ENCODE measurements around the gene CAMTA1.

Gene CAMTA1

DNA sequence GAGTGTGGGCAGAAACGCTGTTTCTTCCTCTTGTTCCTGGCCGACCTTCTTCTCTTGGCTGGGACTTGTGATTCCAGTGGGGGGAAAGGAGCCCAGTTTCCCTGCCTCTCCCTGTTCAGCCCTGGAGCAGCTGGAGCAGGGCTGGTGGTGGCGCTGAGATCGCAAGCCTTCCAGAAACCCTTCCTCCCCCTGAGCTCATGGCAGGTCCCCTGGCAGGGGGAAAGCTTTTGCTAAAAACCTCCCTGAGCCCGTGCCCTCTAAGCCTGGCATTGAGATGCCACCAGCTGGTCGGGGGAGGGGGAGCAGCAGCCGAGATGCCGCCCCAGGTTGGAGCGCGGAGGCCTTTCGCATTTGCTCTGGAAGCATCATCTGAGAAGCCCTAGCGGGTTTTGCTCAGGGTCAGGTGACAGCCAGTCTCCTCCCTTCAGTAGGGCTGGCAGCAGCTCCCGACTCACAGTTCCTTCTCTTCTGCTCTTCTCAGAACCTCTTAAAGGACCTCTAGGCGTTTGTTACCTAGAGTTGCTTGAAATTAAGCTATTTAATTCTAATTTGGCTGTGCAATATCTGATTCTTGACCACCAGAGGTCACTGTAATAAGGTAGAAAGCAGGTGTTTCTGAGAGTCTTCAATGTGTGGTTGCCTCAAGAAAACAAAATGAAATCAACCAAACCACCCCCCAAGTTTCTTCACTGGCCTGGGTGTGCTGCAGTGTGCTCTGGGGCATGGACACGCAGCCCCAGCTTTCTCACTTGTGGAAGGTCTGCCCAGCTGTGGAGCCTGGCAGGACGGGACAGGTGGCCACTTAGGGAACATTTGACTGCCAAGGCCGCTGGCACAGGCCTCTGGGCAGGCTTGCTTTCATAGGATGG, 257.3 kb downstream of the CAMTA1 start:
- H3K9me3 Mint-ChIP-seq = no peaks in the 10 kb centered on the region
- ATAC-seq = peak; percentile 9

DNA sequence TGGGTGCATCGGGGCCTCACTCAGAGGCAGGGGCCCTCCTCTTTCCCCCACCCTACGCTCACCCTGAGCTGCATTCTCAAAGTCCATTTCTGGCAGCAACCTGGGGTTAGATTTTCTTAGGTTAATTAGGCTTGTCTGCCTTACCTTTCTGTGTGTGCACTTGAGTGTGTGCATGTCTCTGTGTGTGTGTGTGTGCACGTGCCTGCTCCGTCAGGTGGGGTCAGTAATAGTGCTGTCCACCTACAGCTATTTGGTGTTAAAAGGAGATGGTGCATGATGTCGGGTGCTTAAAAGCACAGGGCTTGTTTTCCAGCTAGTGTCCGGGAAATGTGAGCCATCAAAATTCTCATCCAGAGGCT, 257.9 kb downstream of the CAMTA1 start:
- ATAC-seq = no peak
- H3K36me3 Mint-ChIP-seq = no peaks in the 10 kb centered on the region
- H3K27ac Mint-ChIP-seq = no peak overlapping the region
- no peak overlapping the region for H3K4me3 Mint-ChIP-seq
- no peaks in the 10 kb centered on the region for H3K9me3 Mint-ChIP-seq
- peaks cover 63% of the 10 kb centered on the region for H3K27me3 Mint-ChIP-seq
- H3K4me1 Mint-ChIP-seq = no peaks in the 10 kb centered on the region

More for the DNA sequence above, 257.3 kb downstream of the CAMTA1 start:
- H3K36me3 Mint-ChIP-seq = no peaks in the 10 kb centered on the region
- peaks cover 57% of the 10 kb centered on the region for H3K27me3 Mint-ChIP-seq
- no peak overlapping the region for H3K4me3 Mint-ChIP-seq
- H3K4me1 Mint-ChIP-seq = no peaks in the 10 kb centered on the region
- no peak overlapping the region for H3K27ac Mint-ChIP-seq

DNA sequence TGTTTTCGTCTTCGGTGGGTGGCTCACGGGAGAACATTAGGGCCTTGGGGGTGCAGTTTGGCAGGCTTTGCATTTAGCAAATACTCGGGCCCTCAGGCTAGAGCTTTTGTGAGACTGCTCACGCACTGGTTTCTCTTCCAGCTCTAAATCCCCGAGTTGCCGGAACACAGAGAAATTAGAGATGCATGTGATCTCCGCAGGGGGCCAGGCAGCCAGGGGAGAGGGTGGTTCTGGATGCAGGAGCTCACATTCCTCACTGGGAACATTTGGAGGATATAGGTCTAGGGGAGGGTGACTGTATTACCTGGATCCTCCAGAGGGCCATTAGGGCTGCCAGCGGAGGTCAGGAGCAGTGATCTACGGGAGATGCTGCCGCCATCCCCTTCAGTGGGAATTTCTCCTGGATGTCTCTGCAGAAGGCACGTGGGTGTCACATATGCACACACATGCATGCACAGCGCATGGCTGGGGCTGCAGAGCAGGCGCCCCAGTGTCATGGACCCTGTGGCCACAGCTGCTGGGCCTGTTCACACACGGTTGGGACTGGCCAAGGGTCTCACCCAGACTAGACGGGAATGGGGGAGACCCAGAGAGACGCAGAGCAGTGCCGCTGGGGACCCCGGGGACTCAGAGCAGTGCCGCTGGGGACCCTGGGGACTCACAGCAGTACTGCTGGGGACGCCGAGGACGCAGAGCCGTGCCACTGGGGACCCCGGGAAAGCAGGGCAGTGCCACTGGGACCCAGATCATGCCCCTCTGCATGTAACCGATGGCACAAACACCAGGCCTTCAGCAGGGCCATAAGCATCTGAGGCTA, 258.7 kb downstream of the CAMTA1 start:
- no peaks in the 10 kb centered on the region for H3K9me3 Mint-ChIP-seq
- H3K4me3 Mint-ChIP-seq = no peak overlapping the region
- no peak for ATAC-seq

DNA sequence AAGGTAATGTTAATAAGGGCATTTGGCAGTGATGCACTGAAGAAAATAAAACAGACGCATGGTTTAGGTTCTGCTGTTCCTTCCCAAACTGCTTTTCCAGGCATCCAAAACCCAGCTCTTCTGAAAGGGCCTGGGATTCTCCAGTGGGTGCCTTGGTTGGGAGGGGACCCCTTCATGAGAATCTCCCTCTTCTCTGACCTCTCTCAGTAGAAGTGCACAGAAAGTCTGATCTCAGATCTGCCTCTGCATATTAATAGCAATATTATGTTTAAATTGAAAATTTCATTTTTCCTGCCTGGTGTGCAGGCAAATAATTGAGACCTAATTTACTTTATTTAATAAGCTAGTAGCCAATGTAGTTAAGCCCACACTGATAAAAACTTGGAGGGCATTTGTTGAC, 260.6 kb downstream of the CAMTA1 start:
- no peak overlapping the region for H3K4me3 Mint-ChIP-seq
- no peak overlapping the region for H3K27ac Mint-ChIP-seq
- H3K9me3 Mint-ChIP-seq = no peaks in the 10 kb centered on the region
- H3K27me3 Mint-ChIP-seq = peaks cover 67% of the 10 kb centered on the region
- no peaks in the 10 kb centered on the region for H3K36me3 Mint-ChIP-seq
- H3K4me1 Mint-ChIP-seq = no peaks in the 10 kb centered on the region
- ATAC-seq = no peak

More for the DNA sequence above, 258.7 kb downstream of the CAMTA1 start:
- Mint-ChIP-seq H3K4me1 (no peaks in the 10 kb centered on the region), H3K36me3 (no peaks in the 10 kb centered on the region), H3K27me3 (peaks cover 66% of the 10 kb centered on the region), H3K27ac (no peak overlapping the region)

DNA sequence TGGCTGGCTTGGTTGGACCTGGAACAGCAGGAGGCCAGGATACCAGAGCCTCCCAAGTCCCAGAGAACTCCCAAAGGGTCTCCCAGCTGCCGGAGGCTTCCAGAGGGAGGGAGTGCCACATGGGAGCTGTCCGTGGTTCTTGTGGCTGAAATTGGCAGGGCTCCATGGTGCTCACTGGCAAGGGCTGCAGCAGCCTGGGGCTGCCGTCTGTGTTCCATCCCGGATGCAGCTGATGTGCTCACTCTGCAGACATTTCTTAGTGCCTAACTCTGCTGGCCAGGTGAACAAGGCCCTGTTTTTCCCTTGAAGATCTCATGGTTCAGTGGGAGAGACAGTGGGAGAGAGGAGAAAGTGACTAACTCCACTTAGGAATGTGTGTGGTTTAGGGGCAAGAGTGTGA, 261.1 kb downstream of the CAMTA1 start:
- H3K9me3 Mint-ChIP-seq = no peaks in the 10 kb centered on the region
- ATAC-seq = no peak
- no peaks in the 10 kb centered on the region for H3K36me3 Mint-ChIP-seq
- H3K27ac Mint-ChIP-seq = no peak overlapping the region
- H3K27me3 Mint-ChIP-seq = peaks cover 64% of the 10 kb centered on the region
- H3K4me1 Mint-ChIP-seq = no peaks in the 10 kb centered on the region
- no peak overlapping the region for H3K4me3 Mint-ChIP-seq

DNA sequence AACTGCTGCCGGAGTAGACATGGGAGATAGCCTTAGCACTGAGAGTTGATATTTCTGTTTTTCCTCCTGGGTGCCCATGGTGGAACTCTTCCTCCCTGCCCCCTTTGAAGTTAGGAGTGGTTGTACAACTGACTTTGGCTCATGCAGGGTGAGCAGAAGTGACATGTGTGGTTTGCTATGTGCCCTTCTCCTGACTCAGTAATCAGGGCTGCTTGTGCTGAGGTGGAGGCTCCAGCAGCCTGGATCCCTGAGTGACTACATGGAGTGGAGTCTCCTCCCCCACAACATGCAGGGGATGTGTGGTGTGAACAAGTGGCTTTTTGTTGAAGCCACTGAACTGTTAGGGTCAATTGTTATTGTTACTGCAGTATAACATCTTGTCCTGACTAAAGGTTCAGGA, 261.6 kb downstream of the CAMTA1 start:
- Mint-ChIP-seq H3K36me3 (no peaks in the 10 kb centered on the region), H3K27ac (no peak overlapping the region), H3K4me3 (no peak overlapping the region), H3K9me3 (no peaks in the 10 kb centered on the region), H3K4me1 (no peaks in the 10 kb centered on the region), H3K27me3 (peaks cover 58% of the 10 kb centered on the region)
- no peak for ATAC-seq

DNA sequence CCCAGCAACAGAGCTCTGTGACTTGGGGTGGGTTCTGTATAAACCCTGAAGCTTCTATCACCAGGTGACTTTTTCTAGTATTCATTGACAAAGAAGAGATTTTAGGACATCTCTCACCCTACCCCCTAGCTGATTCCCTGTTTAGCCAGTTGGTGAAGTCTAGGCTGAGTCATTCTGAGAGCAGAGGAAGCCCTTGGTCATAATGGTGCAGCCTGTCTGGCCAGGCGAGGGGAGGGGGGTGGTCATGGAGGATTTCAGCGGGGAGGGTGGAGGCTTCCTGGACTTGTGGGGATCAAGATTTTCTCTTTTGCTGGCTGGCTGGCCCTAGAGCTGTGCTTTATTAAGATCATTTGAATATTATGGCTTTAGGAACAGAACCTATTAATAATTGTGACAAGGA, 262.6 kb downstream of the CAMTA1 start:
- H3K4me1 Mint-ChIP-seq = no peaks in the 10 kb centered on the region
- H3K9me3 Mint-ChIP-seq = no peaks in the 10 kb centered on the region
- H3K27me3 Mint-ChIP-seq = peaks cover 59% of the 10 kb centered on the region
- no peak for ATAC-seq
- H3K27ac Mint-ChIP-seq = no peak overlapping the region
- H3K36me3 Mint-ChIP-seq = no peaks in the 10 kb centered on the region
- H3K4me3 Mint-ChIP-seq = no peak overlapping the region

DNA sequence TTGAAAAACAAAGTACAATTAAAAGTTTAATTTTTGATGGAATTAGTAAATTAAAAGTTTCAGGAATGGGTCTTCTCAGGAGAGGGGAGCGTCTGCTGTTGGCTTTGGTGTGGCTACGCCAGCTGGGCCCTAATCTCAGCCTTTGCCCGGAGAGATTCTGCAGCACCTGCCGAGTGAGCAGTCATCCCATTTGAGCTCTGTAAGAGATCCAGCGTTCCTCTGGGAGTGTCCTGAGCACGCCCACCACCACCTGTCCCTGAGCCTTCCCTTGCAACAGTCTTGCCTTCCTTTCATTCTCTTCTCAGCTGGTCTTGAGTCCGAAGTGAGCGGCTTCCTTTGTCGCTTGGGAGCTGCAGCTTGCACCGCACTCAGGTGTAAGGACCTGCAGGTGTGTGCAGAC, 263.1 kb downstream of the CAMTA1 start:
- Mint-ChIP-seq H3K9me3 (no peaks in the 10 kb centered on the region), H3K36me3 (no peaks in the 10 kb centered on the region), H3K4me1 (no peaks in the 10 kb centered on the region), H3K4me3 (no peak overlapping the region), H3K27ac (no peak overlapping the region), H3K27me3 (peaks cover 59% of the 10 kb centered on the region)
- ATAC-seq = no peak

DNA sequence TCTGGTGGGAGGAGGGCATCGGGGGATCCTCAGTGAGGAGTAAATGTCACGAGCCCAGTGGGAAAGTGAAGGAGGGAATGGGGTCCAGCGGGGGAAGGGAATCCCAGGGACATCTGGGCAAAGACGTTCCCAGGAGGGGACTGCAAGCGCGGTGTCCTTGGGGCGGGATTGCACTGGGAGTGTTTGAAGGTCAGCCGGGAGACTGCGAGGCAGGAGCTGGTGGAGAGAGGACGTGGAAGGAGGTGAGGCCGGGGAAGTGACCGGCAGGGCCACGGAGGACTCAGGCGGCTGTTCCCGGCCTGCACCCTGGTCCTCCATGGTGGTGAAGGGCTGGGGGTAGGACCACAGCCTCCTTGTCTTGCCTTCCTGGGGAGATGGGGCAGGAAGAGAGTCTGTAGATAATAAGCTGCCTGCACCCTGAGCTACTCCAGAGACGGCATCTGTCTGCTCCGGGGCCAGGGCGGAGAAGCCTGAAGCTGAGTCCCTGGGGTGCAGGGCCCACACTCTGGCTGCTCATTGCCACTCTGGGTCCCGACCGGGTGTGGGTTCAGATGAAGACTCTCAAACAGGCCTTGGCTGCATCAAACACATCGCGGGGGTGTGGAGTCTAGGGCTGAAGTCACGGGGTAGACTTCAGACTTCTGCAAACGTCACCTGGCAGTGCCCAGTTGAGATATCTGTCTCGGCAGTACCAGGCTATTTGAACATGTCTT, 264.8 kb downstream of the CAMTA1 start:
- peaks cover 56% of the 10 kb centered on the region for H3K27me3 Mint-ChIP-seq
- no peak overlapping the region for H3K27ac Mint-ChIP-seq

DNA sequence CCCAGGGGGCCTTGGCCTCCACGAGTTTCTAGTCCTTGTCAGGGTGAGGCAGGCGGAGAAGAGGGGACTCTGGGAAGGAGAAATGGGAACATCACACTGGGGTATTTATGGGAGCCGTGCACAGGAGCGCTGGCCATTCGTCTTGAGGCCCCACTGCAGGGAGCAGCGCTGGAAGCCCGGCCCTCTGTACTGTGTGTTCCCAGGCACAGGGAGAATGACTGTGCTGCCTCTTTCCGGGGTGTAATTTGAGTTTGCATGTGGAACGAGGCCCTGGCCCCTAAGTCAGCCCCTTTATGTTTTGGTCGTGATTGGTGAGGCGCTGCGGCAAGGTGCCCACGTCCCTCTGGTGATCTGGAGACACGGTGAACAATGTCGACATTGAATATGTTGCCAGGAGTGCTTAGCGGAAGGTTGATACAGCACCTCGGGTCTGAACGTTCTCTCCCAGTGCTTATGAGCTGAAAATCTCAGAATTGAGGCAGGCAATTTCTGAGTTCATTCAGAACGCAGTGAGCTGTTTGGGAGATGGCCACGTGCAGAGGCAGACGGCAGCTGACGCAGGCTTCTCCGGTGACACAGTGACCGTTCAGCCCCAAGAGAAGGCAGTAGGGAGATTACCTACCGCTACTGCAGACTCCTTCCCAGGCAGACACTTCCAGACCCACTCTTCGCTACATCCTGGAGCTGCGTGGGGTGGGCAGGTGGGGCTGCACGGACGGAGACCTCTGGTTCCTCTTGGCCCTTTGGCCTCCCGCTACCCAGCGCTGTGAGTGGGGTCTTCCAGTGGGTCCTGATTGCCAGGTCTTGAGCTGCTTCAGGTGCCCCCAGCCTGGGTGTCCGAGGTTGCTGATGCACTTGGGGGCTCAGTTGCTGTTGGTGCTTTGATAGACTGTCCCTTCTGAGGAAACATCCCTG, 265.8 kb downstream of the CAMTA1 start:
- Mint-ChIP-seq H3K27me3 (peaks cover 52% of the 10 kb centered on the region), H3K4me1 (no peaks in the 10 kb centered on the region), H3K9me3 (peaks cover 3% of the 10 kb centered on the region), H3K27ac (no peak overlapping the region), H3K4me3 (no peak overlapping the region), H3K36me3 (no peaks in the 10 kb centered on the region)
- no peak for ATAC-seq

More for the DNA sequence above, 264.8 kb downstream of the CAMTA1 start:
- no peak for ATAC-seq
- Mint-ChIP-seq H3K9me3 (peaks cover 3% of the 10 kb centered on the region), H3K4me1 (no peaks in the 10 kb centered on the region), H3K4me3 (no peak overlapping the region), H3K36me3 (no peaks in the 10 kb centered on the region)

DNA sequence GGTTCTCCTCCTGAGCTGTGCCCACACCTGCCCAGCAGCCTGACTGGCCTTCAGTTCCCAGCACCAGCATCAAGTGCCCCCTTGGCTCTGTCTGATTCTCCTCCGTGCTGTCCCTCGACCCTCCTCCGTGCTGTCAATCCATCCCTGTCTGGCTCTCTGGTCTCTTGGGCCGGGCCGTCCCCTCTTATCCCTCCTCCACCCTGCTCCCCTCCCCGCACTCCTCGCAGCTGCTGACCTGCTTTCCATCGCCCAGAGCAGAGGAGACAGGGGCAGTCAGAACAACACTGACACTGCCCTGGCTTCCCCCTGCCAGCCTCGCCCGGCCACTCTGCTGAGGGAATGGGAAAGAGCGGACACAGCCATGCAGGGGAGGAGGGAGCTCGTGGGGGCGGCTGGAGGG, 267.4 kb downstream of the CAMTA1 start:
- ATAC-seq = no peak
- no peak overlapping the region for H3K27ac Mint-ChIP-seq
- H3K27me3 Mint-ChIP-seq = peaks cover 58% of the 10 kb centered on the region
- H3K4me3 Mint-ChIP-seq = no peak overlapping the region
- H3K9me3 Mint-ChIP-seq = peaks cover 3% of the 10 kb centered on the region
- H3K4me1 Mint-ChIP-seq = no peaks in the 10 kb centered on the region
- H3K36me3 Mint-ChIP-seq = no peaks in the 10 kb centered on the region

DNA sequence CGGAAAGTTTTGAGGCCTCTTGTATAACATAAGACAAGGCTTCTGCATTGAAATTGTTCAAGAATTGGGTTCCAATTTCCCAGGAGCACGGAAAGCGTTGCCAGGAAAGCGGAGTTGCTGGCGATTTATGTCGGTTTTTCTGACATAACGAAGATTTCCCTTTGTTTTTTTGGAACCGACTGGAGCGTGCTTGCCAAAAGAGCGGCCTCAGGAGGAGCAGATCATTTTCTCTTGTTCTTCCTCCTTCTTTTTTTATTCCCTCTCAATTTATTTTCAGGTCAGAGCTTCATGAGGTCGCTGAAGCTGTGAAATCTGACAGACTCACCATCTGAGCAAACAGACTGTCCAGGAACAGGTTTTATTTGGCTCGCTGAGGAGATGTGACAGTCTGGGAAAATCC, 275.5 kb downstream of the CAMTA1 start:
- Mint-ChIP-seq H3K27me3 (peaks cover 37% of the 10 kb centered on the region), H3K36me3 (no peaks in the 10 kb centered on the region), H3K4me3 (no peak overlapping the region), H3K4me1 (no peaks in the 10 kb centered on the region), H3K9me3 (peaks cover 5% of the 10 kb centered on the region), H3K27ac (no peak overlapping the region)
- no peak for ATAC-seq

DNA sequence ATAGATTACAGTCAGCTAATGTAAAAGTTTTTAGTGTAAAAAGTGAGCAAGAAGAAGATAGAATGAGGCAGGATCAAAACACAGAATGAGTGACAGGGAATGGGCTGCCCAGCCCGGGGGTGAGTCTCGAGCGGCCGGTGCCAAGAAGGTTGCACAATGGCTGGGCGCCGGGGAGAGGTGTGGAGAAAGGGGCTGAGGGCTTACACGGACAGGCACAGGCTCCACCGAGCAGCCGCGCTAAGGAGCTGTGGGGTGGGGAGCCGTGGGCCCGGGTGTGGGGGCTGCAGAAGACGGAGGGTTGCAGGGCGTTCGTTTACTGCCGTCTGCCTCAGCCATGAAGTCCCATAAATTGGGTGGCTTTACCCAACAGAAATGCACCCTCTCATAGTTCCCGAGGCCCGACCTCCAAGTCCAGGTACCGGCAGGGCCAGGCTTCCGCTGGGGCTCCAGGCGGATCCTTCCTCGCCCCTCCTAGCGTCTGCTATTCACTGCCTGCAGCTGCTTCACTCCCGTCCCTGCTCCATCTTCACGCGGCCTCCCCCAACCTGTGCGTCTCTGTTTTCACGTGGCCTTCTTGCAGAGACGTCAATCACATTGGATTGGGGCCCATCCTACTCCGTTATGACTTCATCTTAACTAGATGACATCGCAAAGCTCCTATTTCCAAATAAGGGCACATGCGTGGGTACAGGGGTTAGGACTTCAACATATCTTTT, 277.2 kb downstream of the CAMTA1 start:
- Mint-ChIP-seq H3K36me3 (no peaks in the 10 kb centered on the region), H3K27ac (no peak overlapping the region), H3K27me3 (peaks cover 28% of the 10 kb centered on the region), H3K9me3 (peaks cover 5% of the 10 kb centered on the region), H3K4me1 (no peaks in the 10 kb centered on the region), H3K4me3 (no peak overlapping the region)
- no peak for ATAC-seq

DNA sequence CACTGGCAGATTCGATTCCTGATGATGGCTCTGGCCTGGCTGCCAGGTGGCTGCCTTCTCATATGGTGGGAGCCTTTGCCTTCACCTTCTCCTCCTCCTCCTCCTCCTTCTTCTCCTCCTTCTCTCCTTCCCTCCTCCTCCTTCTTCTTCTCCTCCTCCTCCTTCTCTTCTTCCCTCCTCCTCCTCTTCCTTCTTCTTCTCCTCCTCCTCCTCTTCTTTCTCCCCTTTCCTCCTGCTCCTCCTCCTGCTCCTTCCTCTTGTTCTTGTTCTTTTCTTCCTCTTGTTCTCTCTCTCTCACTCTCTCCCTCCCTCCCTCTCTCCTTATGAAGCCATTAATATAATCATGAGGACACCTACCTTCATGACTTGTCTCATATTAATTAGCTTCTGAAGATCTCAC, 278.7 kb downstream of the CAMTA1 start:
- Mint-ChIP-seq H3K27me3 (peaks cover 30% of the 10 kb centered on the region), H3K4me1 (no peaks in the 10 kb centered on the region), H3K36me3 (no peaks in the 10 kb centered on the region), H3K9me3 (peaks cover 5% of the 10 kb centered on the region), H3K4me3 (no peak overlapping the region), H3K27ac (no peak overlapping the region)
- no peak for ATAC-seq
